Prostate gland (tissue), 2 donors: ENCODE measurements around the gene SIRT7. TPM values are rescaled to one million over a fixed set of nuclear protein-coding genes. Genes with fewer than 3 reads are reported as not detected.

Experiments
- DNase-seq: peaks from one replicate; pipeline ENCODE4 v3.0.0-alpha.2; 2019; ENCODE audit warnings: low spot score
- H3K27ac ChIP-seq, 2 donors: fragments of 200-600 bp; sonication (generic); 2 replicates each; pipeline ENCODE4 v1.5.1; 2017 to 2019
- H3K27me3 ChIP-seq: fragments of 200-600 bp; sonication (generic); replicated peaks from 2 replicates; pipeline ENCODE4 v1.5.1; 2019; ENCODE audit not compliant: insufficient read depth
- H3K36me3 ChIP-seq, 2 donors: fragments of 200-600 bp; sonication (generic); 1 replicate in 1 of 2; 2 replicates in 1 of 2; pipeline versions ENCODE4 v1.5.1 to v1.8.1; 2017 to 2019
- H3K4me1 ChIP-seq: fragments of 200-600 bp; sonication (generic); replicated peaks from 2 replicates; pipeline ENCODE4 v1.5.1; 2019
- H3K4me3 ChIP-seq, 2 donors: fragments of 200-600 bp; sonication (generic); 2 replicates each; pipeline ENCODE4 v1.5.1; 2017 to 2019
- H3K9me3 ChIP-seq: fragments of 200-600 bp; sonication (generic); 2 replicates; pipeline ENCODE4 v1.5.1; 2017
- POLR2A ChIP-seq: fragments of 450-650 bp; IDR thresholded peaks from one replicate; pipeline ENCODE4 v1.6.1; 2016; ENCODE audit warnings: antibody characterized with exemption, mild to moderate bottlenecking
- POLR2AphosphoS5 ChIP-seq: sonication (generic); formaldehyde crosslinking; IDR thresholded peaks from one replicate; pipeline ENCODE4 v1.6.1; 2017; ENCODE audit warnings: antibody characterized with exemption
- WGBS: methylation state at CpG from one replicate; pipeline ENCODE4 v1.1.5; 2018; 5-methylcytosine and 5-hydroxymethylcytosine counted together
- intact Hi-C: fragments of 100-400 bp; cut with DNase I; formaldehyde crosslinking; loops from one replicate; pipeline ENCODE4 v1.14.2; 2022
- total RNA-seq, 2 donors: library from RNA; depleted of rRNA; stranded (reverse); fragments of >200 nt; gene quantifications; one replicate each; pipeline ENCODE4 v1.1.0, GENCODE V29; 2016
- TF ChIP-seq, protein P1 (sequence below), 4 experiments: fragments of 200-600 bp in 2 of 4; fragments of 450-650 bp in 2 of 4; sonication (generic) in 2 of 4; IDR thresholded peaks; 1 replicate in 3 of 4; 2 replicates in 1 of 4; pipeline ENCODE4 v1.5.1; 2016 to 2019; ENCODE audit warnings: antibody characterized with exemption in 4 of 4, mild to moderate bottlenecking in 2 of 4, moderate library complexity in 2 of 4

Gene SIRT7
- total RNA-seq, 2 donors from 2014 or later: 22.4 to 39.9 TPM

DNA sequence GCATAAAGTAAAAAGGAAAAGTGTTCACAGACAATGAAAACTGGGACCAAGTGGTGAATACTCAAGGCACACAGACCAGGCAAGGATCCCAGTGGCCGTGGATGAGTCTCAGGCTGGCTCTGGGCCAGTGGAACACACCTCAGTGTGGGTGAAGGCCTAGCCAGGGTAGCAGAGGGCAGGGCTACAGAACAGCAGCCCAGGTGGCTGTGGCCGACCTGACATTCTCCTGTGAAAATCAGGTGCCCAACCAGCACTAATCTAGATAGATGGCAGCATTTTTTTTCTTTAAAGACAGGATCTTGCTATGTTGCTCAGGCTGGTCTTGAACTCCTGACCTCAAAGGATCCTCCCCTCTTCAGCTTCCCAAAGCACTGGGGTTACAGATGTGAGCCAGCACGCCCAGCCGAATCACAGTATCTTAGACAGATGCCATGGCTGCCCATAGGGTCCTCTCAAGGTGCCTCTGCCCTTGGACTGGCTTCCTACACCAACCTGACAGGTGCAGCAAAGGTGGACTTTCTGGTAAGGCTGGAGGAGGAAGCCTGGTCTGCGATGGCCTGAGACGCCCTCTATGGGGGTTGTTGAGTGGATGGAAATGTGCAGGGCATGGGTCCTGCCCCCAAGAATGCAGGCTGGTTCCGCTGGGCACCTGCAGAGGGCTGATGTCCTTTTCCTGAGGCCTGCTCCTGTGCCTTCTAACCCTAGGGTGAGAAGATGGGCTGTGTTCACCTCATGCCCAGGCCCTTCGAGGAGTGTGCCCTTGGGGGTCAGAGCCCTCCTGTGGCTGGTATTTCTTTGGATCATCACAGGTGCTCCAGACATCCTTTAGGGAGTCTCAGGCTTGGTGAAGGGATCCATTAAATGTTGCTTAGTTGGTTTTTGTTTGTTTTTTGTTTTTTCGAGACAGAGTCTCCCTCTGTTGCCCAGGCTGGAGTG lies 53.9 kb downstream of the SIRT7 start:
- TF ChIP-seq POLR2A (no peak), POLR2AphosphoS5 (no peak)
- TF ChIP-seq, protein P1, sequence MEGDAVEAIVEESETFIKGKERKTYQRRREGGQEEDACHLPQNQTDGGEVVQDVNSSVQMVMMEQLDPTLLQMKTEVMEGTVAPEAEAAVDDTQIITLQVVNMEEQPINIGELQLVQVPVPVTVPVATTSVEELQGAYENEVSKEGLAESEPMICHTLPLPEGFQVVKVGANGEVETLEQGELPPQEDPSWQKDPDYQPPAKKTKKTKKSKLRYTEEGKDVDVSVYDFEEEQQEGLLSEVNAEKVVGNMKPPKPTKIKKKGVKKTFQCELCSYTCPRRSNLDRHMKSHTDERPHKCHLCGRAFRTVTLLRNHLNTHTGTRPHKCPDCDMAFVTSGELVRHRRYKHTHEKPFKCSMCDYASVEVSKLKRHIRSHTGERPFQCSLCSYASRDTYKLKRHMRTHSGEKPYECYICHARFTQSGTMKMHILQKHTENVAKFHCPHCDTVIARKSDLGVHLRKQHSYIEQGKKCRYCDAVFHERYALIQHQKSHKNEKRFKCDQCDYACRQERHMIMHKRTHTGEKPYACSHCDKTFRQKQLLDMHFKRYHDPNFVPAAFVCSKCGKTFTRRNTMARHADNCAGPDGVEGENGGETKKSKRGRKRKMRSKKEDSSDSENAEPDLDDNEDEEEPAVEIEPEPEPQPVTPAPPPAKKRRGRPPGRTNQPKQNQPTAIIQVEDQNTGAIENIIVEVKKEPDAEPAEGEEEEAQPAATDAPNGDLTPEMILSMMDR (IDR thresholded peaks at IDR 0.05): no peak
- Histone ChIP-seq H3K9me3 (no peaks in the 10 kb centered on the region), H3K4me3 (no peak overlapping the region), H3K27me3 (no peaks in the 10 kb centered on the region), H3K27ac (no peak overlapping the region), H3K36me3 (peaks cover 0 to 9% of the 10 kb centered on the region in 2 donors), H3K4me1 (peaks cover 14% of the 10 kb centered on the region)
- intact Hi-C loops: no loop called here
- no peak for DNase-seq
- 74% methylated on average over 9 of the region's 9 CpGs for WGBS

DNA sequence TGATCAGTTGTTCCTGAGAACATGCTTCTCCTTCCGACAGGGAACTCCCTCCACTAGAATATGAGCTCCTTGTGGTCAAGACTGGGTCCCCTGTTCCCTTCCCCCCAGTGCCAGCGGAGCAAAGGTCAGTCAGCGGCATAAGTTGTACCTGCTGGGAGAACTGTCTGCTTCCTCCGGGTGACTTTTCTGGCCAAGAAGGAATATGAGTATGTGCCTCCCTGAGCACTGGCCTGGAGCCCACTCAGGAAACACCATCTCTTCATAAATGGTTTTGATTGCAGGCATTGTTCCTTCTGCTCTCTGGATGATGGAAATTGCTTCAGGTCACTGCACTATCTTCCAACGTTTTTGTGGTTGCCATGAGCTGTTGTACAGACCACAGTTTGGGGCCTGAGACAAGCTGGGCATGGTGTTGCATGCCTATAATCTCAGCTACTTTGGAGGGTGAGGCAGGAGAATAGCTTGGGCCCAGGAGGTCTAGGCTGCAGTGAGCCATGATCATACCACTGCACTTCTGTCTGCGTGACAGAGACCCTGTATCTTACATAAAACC lies 54.8 kb downstream of the SIRT7 start:
- WGBS: 78% methylated on average over 6 of the region's 6 CpGs

More for the DNA sequence above, 54.8 kb downstream of the SIRT7 start:
- Histone ChIP-seq H3K36me3 (no peaks in the 10 kb centered on the region), H3K9me3 (no peaks in the 10 kb centered on the region), H3K4me1 (peaks cover 16% of the 10 kb centered on the region), H3K4me3 (no peak overlapping the region), H3K27ac (no peak overlapping the region), H3K27me3 (no peaks in the 10 kb centered on the region)
- intact Hi-C loops: no loop called here
- TF ChIP-seq POLR2A: no peak
- TF ChIP-seq, protein P1 (IDR thresholded peaks at IDR 0.05): no peak
- no peak for TF ChIP-seq POLR2AphosphoS5
- no peak for DNase-seq

Other genes with a start within 250 kb of the SIRT7 start
- 10 to 100 TPM; 27.9 to 49.5 TPM for gene ARL16, start 234.4 kb downstream of the SIRT7 start, total RNA-seq
- 100 to 1,000 TPM; 102 to 167 TPM for gene HGS, start 234.2 kb downstream of the SIRT7 start, total RNA-seq
- 10 to 100 TPM; 53.4 to 63.5 TPM for gene MRPL12, start 214.8 kb downstream of the SIRT7 start, total RNA-seq
- 10 to 100 TPM; 39.1 to 39.4 TPM for gene SLC25A10, start 205.9 kb downstream of the SIRT7 start, total RNA-seq
- gene GCGR, start 114.0 kb downstream of the SIRT7 start, total RNA-seq: under 1 TPM in 1 of 2 donors, not detected in 1; 0.97 TPM
- gene MCRIP1, start 84.9 kb downstream of the SIRT7 start, total RNA-seq: 100 to 1,000 TPM in 1 of 2 donors, 10 to 100 TPM in 1; 83.6 to 150 TPM
- 1 to 10 TPM in 1 of 2 donors, not detected in 1; 1.6 TPM for gene PPP1R27, start 83.1 kb downstream of the SIRT7 start, total RNA-seq
- 1,000 to 10,000 TPM in 1 of 2 donors, 100 to 1,000 TPM in 1; 509 to 2,101 TPM for gene P4HB, start 57.6 kb downstream of the SIRT7 start, total RNA-seq
- 100 to 1,000 TPM; 193 to 274 TPM for gene ARHGDIA, start 46.8 kb downstream of the SIRT7 start, total RNA-seq
- 100 to 1,000 TPM in 1 of 2 donors, 10 to 100 TPM in 1; 83.9 to 108 TPM for gene ALYREF, start 26.6 kb downstream of the SIRT7 start, total RNA-seq
- 100 to 1,000 TPM; 128 to 278 TPM for gene ANAPC11, start 26.5 kb downstream of the SIRT7 start, total RNA-seq
- 10 to 100 TPM in 1 of 2 donors, 1 to 10 TPM in 1; 9.8 to 10.9 TPM for gene NPB, start 15.9 kb downstream of the SIRT7 start, total RNA-seq
- gene PCYT2, start 6.8 kb downstream of the SIRT7 start, total RNA-seq: 10 to 100 TPM; 51.4 to 69.2 TPM
- gene MAFG, start 9.6 kb upstream of the SIRT7 start, total RNA-seq: 10 to 100 TPM; 11.3 to 27.7 TPM
- gene PYCR1, start 19.1 kb upstream of the SIRT7 start, total RNA-seq: 10 to 100 TPM; 35.0 to 91.2 TPM
- gene MYADML2, start 29.1 kb upstream of the SIRT7 start, total RNA-seq: under 1 TPM in 1 of 2 donors, not detected in 1; 0.14 TPM
- gene NOTUM, start 43.0 kb upstream of the SIRT7 start, total RNA-seq: 1 to 10 TPM in 1 of 2 donors, under 1 TPM in 1; 0.50 to 8.3 TPM
- gene ASPSCR1, start 59.5 kb upstream of the SIRT7 start, total RNA-seq: 10 to 100 TPM; 30.7 to 39.7 TPM
- gene CENPX, start 104.7 kb upstream of the SIRT7 start, total RNA-seq: 100 to 1,000 TPM in 1 of 2 donors, 10 to 100 TPM in 1; 84.9 to 263 TPM
- gene LRRC45, start 105.1 kb upstream of the SIRT7 start, total RNA-seq: 10 to 100 TPM; 22.2 to 24.1 TPM
- 10 to 100 TPM; 41.8 to 93.9 TPM for gene RAC3, start 113.5 kb upstream of the SIRT7 start, total RNA-seq
- gene DCXR, start 119.5 kb upstream of the SIRT7 start, total RNA-seq: 100 to 1,000 TPM; 235 to 744 TPM
- gene RFNG, start 133.6 kb upstream of the SIRT7 start, total RNA-seq: 10 to 100 TPM; 48.8 to 92.7 TPM
- gene GPS1, start 133.7 kb upstream of the SIRT7 start, total RNA-seq: 100 to 1,000 TPM; 163 to 182 TPM
- gene DUS1L, start 147.6 kb upstream of the SIRT7 start, total RNA-seq: 100 to 1,000 TPM in 1 of 2 donors, 10 to 100 TPM in 1; 95.9 to 119 TPM
- 100 to 1,000 TPM; 192 to 388 TPM for gene FASN, start 180.1 kb upstream of the SIRT7 start, total RNA-seq